ENCODE measurements around the gene UBE3B.
"Not testable (repeated sequence)": the region's sequence is repeated elsewhere in the genome, so short reads cannot be mapped to it uniquely, and the experiment has no call there.

The UBE3B gene

GRCh38 chr12:109449845-109450532 is 27.4 kb upstream of the UBE3B start:
- DNase-seq: no peak

GRCh38 chr12:109450980-109451379 is 26.5 kb upstream of the UBE3B start:
- DNase-seq: no peak

- no peak for DNase-seq
Measured at GRCh38 chr12:109451400-109451799, 26.0 kb upstream of the UBE3B start.

- DNase-seq: no peak
Measured at GRCh38 chr12:109452489-109452888, 24.9 kb upstream of the UBE3B start.

GRCh38 chr12:109455706-109456105 is 21.7 kb upstream of the UBE3B start:
- DNase-seq: no peak

GRCh38 chr12:109458086-109458485 is 19.3 kb upstream of the UBE3B start:
- DNase-seq: no peak

- DNase-seq: no peak
Measured at GRCh38 chr12:109458771-109459208, 18.6 kb upstream of the UBE3B start.

- DNase-seq: no peak
Measured at GRCh38 chr12:109459247-109459646, 18.2 kb upstream of the UBE3B start.

GRCh38 chr12:109460538-109460937 is 16.9 kb upstream of the UBE3B start:
- DNase-seq: no peak

- DNase-seq: no peak
Measured at GRCh38 chr12:109461049-109461845, 16.2 kb upstream of the UBE3B start.

- DNase-seq: no peak
Measured at GRCh38 chr12:109461846-109462756, 15.3 kb upstream of the UBE3B start.

GRCh38 chr12:109462868-109463692 is 14.4 kb upstream of the UBE3B start:
- DNase-seq: no peak

- no peak for DNase-seq
Measured at GRCh38 chr12:109463756-109464155, 13.7 kb upstream of the UBE3B start.

GRCh38 chr12:109464642-109465351 is 12.6 kb upstream of the UBE3B start:
- DNase-seq: no peak

- no peak for DNase-seq
Measured at GRCh38 chr12:109466305-109466704, 11.1 kb upstream of the UBE3B start.

- no peak for DNase-seq
Measured at GRCh38 chr12:109466821-109467220, 10.6 kb upstream of the UBE3B start.

GRCh38 chr12:109467978-109468676 is 9.3 kb upstream of the UBE3B start:
- DNase-seq: no peak

GRCh38 chr12:109469517-109469916 is 7.9 kb upstream of the UBE3B start:
- no peak for DNase-seq

GRCh38 chr12:109473006-109473405 is 4.4 kb upstream of the UBE3B start:
- DNase-seq: no peak

GRCh38 chr12:109473526-109474270 is 3.7 kb upstream of the UBE3B start:
- not testable (repeated sequence) for DNase-seq
